HCT116 (cell line): Measurements from ENCODE around the gene BRINP2. TPM values are rescaled to one million over a fixed set of nuclear protein-coding genes. Genes with fewer than 3 reads are reported as not detected.

Source experiments
- ATAC-seq: fragments of 200-7000 bp; cut with Tn5 transposase; 2 replicates; pipeline ENCODE4 v1.9.1; 2020; ENCODE audit warnings: mild to moderate bottlenecking, moderate library complexity
- BruUV-seq: library from RNA; stranded (reverse); fragments of 400-500 nt; replicated peaks from 2 replicates; lab custom pipeline; 2021; lab: Mats Ljungman, UMichigan
- CTCF ChIA-PET: fragments of 300-600 bp; sonication (Branson Sonifier 250); formaldehyde crosslinking; loops from one replicate; lab custom pipeline; 2021; ENCODE audit warnings: antibody characterized with exemption; lab: Charles Lee
- POLR2A ChIA-PET: fragments of 300-600, 350-600 bp; sonication (Branson Sonifier 250); formaldehyde crosslinking; loops from one replicate; lab custom pipeline; 2021; ENCODE audit warnings: antibody characterized with exemption; lab: Charles Lee
- RAD21 ChIA-PET, 2 experiments: fragments of 300-600 bp; sonication (Branson Sonifier 250); formaldehyde crosslinking; loops; one replicate each; lab custom pipeline; 2023; ENCODE audit warnings: low total read pairs in 2 of 2; ENCODE audit not compliant: uncharacterized antibody in 2 of 2, unreplicated experiment in 2 of 2, low non-redundant PET in 1 of 2; lab: Charles Lee
- DNase-seq: peaks from one replicate; pipeline ENCODE4 v3.0.0-alpha.2; 2010; ENCODE audit warnings: low read depth, low spot score
- H2AFZ ChIP-seq: fragments of 200-600 bp; shearing (Covaris generic), sonication (generic); 2 replicates; pipeline ENCODE4 v1.6.1; 2017; ENCODE audit warnings: low read depth, mixed run types, mixed read lengths, antibody characterized with exemption, low read length; ENCODE audit not compliant: poor library complexity, severe bottlenecking
- H3K27ac ChIP-seq: 2 replicates; pipeline ENCODE4 v1.5.1; 2012; ENCODE audit warnings: low read depth, low read length
- H3K27me3 ChIP-seq: fragments of 200-600 bp; sonication (generic); 2 replicates; pipeline ENCODE4 v1.6.1; 2016; ENCODE audit warnings: mixed run types, low read length, mixed read lengths; ENCODE audit not compliant: insufficient read depth
- H3K36me3 ChIP-seq, 2 experiments: fragments of 200-500 bp in 1 of 2; fragments of 200-600 bp in 1 of 2; sonication (Bioruptor generic) in 1 of 2; sonication (generic) in 1 of 2; 2 replicates each; pipeline versions ENCODE4 v1.5.1 to v1.6.1; 2014 to 2016; ENCODE audit warnings: low read length in 2 of 2, inconsistent platforms in 1 of 2, mixed read lengths in 1 of 2, mixed run types in 1 of 2; ENCODE audit not compliant: insufficient read depth in 2 of 2, control insufficient read depth in 1 of 2
- H3K4me1 ChIP-seq, 2 experiments: fragments of 200-600 bp in 1 of 2; sonication (generic) in 1 of 2; 2 replicates each; pipeline versions ENCODE4 v1.5.1 to v1.6.1; 2012 to 2017; ENCODE audit warnings: low read length in 2 of 2, inconsistent platforms in 1 of 2, mild to moderate bottlenecking in 1 of 2, mixed read lengths in 1 of 2, mixed run types in 1 of 2, moderate library complexity in 1 of 2; ENCODE audit not compliant: insufficient read depth in 2 of 2, control insufficient read depth in 1 of 2
- H3K4me2 ChIP-seq: fragments of 200-600 bp; sonication (generic); 2 replicates; pipeline ENCODE4 v1.6.1; 2017; ENCODE audit warnings: mixed run types, low read length, mixed read lengths
- H3K4me3 ChIP-seq, 2 experiments: fragments of 200-600 bp in 1 of 2; sonication (generic) in 1 of 2; replicated peaks in 1 of 2; 2 replicates each; pipeline ENCODE4 v1.5.1; 2011 to 2016; ENCODE audit warnings: low read length in 2 of 2, control low read depth in 1 of 2, low read depth in 1 of 2, mild to moderate bottlenecking in 1 of 2, mixed read lengths in 1 of 2, mixed run types in 1 of 2
- H3K79me2 ChIP-seq: fragments of 200-600 bp; sonication (generic); 2 replicates; pipeline ENCODE4 v1.6.1; 2017; ENCODE audit warnings: mild to moderate bottlenecking, mixed run types, low read length, moderate library complexity, mixed read lengths; ENCODE audit not compliant: insufficient read depth
- H3K9ac ChIP-seq: fragments of 200-600 bp; sonication (generic); 2 replicates; pipeline ENCODE4 v1.6.1; 2016; ENCODE audit warnings: low read length, mixed read lengths
- H3K9me2 ChIP-seq: fragments of 200-600 bp; sonication (generic), shearing (Covaris generic); 2 replicates; pipeline ENCODE4 v1.6.1; 2017; ENCODE audit warnings: mixed run types, mild to moderate bottlenecking, moderate library complexity; ENCODE audit not compliant: insufficient read depth
- H3K9me3 ChIP-seq, 2 experiments: fragments of 200-500 bp in 1 of 2; fragments of 200-600 bp in 1 of 2; sonication (Bioruptor generic) in 1 of 2; sonication (generic) in 1 of 2; 2 replicates each; pipeline ENCODE4 v1.6.1; 2014 to 2017; ENCODE audit warnings: low read length in 2 of 2, mixed read lengths in 2 of 2, inconsistent platforms in 1 of 2, low read depth in 1 of 2, mild to moderate bottlenecking in 1 of 2, mixed run types in 1 of 2, moderate library complexity in 1 of 2; ENCODE audit not compliant: control insufficient read depth in 1 of 2, insufficient read depth in 1 of 2
- H4K20me1 ChIP-seq: fragments of 200-600 bp; sonication (generic), shearing (Covaris generic); 2 replicates; pipeline ENCODE4 v1.6.1; 2017; ENCODE audit warnings: mixed run types, mild to moderate bottlenecking, moderate library complexity; ENCODE audit not compliant: insufficient read depth
- EGR1 ChIP-seq: IDR thresholded peaks from 2 replicates; pipeline ENCODE4 v1.6.1; 2012; ENCODE audit warnings: low read depth
- EZH2phosphoT487 ChIP-seq: fragments of 200-600 bp; IDR thresholded peaks from 2 replicates; pipeline ENCODE4 v1.6.1; 2018; ENCODE audit warnings: antibody characterized with exemption, borderline replicate concordance
- POLR2A ChIP-seq: IDR thresholded peaks from 2 replicates; pipeline ENCODE4 v1.7.0; 2011; ENCODE audit warnings: borderline replicate concordance; ENCODE audit not compliant: insufficient read depth, insufficient read length; ENCODE audit errors: extremely low read depth
- POLR2AphosphoS5 ChIP-seq: IDR thresholded peaks from 2 replicates; pipeline ENCODE4 v1.6.1; 2011; ENCODE audit warnings: mild to moderate bottlenecking, low read depth, low read length, moderate library complexity
- RAD21 ChIP-seq: IDR thresholded peaks from 2 replicates; pipeline ENCODE4 v1.6.1; 2012; ENCODE audit warnings: low read depth, mild to moderate bottlenecking
- SRF ChIP-seq: IDR thresholded peaks from 2 replicates; pipeline ENCODE4 v1.6.1; 2012; ENCODE audit warnings: low read depth
- TCF7L2 ChIP-seq: IDR thresholded peaks from 2 replicates; pipeline ENCODE4 v1.7.0; 2011; ENCODE audit warnings: borderline replicate concordance, inconsistent platforms; ENCODE audit not compliant: insufficient read depth, insufficient read length; ENCODE audit errors: extremely low read depth
- YY1 ChIP-seq: IDR thresholded peaks from 2 replicates; pipeline ENCODE4 v1.6.1; 2011; ENCODE audit warnings: low read length, low read depth, moderate library complexity, mild to moderate bottlenecking; ENCODE audit not compliant: insufficient replicate concordance; ENCODE audit errors: extremely low read depth
- ZNF274 ChIP-seq: fragments of 200-500 bp; sonication (Bioruptor generic); IDR thresholded peaks from 2 replicates; pipeline ENCODE4 v1.6.1; 2014; ENCODE audit warnings: mild to moderate bottlenecking, low read depth, low read length, inconsistent platforms
- intact Hi-C: fragments of 100-400 bp; cut with micrococcal nuclease; formaldehyde crosslinking; loops from 2 replicates; pipeline ENCODE4 v1.10.0; 2022
- total RNA-seq: library from RNA; stranded (reverse); gene quantifications from one replicate; pipeline ENCODE4 v1.2.1, GENCODE V29; 2021; ENCODE audit not compliant: unreplicated experiment
- TF ChIP-seq, protein P1 (sequence below): IDR thresholded peaks from 2 replicates; pipeline ENCODE4 v1.6.1; 2012
- TF ChIP-seq, protein P2 (sequence below): IDR thresholded peaks from 2 replicates; pipeline ENCODE4 v1.6.1; 2011; ENCODE audit warnings: mild to moderate bottlenecking, low read length, moderate library complexity; ENCODE audit not compliant: insufficient replicate concordance; ENCODE audit errors: extremely low read depth
- TF ChIP-seq, protein P3 (sequence below), 3 experiments: fragments of 200-600 bp in 1 of 3; sonication (generic) in 1 of 3; IDR thresholded peaks in 2 of 3; conservative IDR thresholded peaks in 1 of 3; 2 replicates each; pipeline ENCODE4 v1.5.1; 2012 to 2017; ENCODE audit warnings: low read depth in 2 of 3, low read length in 2 of 3, antibody characterized with exemption in 1 of 3, borderline replicate concordance in 1 of 3, control low read depth in 1 of 3, mild to moderate bottlenecking in 1 of 3, mixed read lengths in 1 of 3, mixed run types in 1 of 3, moderate library complexity in 1 of 3; ENCODE audit not compliant: insufficient read depth in 1 of 3

Gene BRINP2
- total RNA-seq, 1 experiment from 2014 or later: not detected

DNA sequence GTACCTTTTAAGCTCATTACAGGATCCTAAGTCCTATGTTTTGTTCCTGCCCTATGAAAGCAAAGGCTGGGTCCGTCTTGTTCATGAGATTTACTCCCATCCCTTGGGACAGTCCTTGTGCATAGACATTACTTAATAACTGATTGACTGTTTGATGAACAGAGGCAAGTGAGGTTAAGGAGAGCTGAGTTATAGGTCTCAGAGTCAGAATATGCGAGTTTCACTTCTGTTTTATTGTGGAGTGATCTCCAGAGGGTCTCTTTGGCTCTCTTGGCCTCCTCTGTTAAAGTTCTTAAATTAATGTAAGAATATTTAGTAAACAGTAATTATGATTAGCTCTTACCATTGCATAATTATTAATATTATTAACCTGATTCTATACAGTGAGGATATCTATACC, 52.6 kb downstream of the BRINP2 start:
- Histone ChIP-seq H3K9me3 (no peaks in the 10 kb centered on the region), H3K79me2 (no peaks in the 10 kb centered on the region), H3K9me2 (no peaks in the 10 kb centered on the region), H2AFZ (no peak overlapping the region), H3K36me3 (no peaks in the 10 kb centered on the region), H3K4me3 (no peak overlapping the region), H4K20me1 (no peaks in the 10 kb centered on the region), H3K4me2 (no peak overlapping the region), H3K27ac (no peak overlapping the region), H3K4me1 (no peaks in the 10 kb centered on the region), H3K27me3 (no peaks in the 10 kb centered on the region; the same call in none of the 2 replicates), H3K9ac (no peak overlapping the region)
- BruUV-seq: no TSS peak
- POLR2A ChIA-PET: no interaction called here
- RAD21 ChIA-PET: no interaction called here
- DNase-seq (no peak), ATAC-seq (no peak)
- TF ChIP-seq, protein P1, sequence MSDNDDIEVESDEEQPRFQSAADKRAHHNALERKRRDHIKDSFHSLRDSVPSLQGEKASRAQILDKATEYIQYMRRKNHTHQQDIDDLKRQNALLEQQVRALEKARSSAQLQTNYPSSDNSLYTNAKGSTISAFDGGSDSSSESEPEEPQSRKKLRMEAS: no peak
- intact Hi-C loops: no loop called here
- CTCF ChIA-PET: no interaction called here

DNA sequence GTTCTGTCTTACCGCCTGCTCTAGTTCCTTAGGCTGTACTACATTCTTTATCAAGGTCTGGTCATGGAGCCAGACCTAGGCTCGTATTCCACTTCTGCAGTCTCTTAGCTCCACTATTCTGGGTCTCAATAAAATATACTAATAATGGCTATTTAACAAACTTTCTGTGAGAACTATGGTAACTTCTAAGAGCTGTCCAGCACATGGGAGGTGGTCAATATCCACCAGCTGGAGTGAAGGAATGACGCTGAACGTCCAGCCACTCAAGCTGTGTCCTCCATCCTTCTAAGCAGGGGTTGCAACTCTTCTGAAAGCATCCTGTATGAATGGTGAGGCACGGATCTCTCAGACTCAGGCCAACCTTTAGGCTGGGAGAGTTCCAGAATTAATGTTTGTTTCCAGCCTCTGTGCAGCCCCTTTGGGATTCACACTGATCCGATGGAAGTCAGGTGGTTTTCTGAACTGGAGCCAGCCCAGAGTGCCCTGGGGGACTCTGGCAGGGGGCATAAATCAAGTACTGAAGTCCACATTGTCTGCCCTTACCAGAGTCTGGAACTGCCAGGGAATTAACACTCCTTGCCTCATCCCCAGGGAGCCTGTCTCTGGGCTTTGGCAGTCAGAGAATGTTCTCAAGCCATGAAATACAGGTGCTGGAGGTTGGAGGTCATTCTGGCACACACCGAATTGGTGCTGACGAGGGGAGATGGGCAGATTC, 57.4 kb downstream of the BRINP2 start:
- ChIA-PET POLR2A (no interaction called here), RAD21 (no interaction called here), CTCF (no interaction called here)
- no peak overlapping the region for H3K4me2 ChIP-seq
- intact Hi-C loops: no loop called here
- H2AFZ ChIP-seq: no peak overlapping the region
- no peaks in the 10 kb centered on the region for H4K20me1 ChIP-seq
- H3K9ac ChIP-seq: no peak overlapping the region
- no peaks in the 10 kb centered on the region for H3K9me2 ChIP-seq
- no peak overlapping the region for H3K27ac ChIP-seq
- DNase-seq (no peak), ATAC-seq (no peak)
- TF ChIP-seq SRF (no peak), POLR2AphosphoS5 (no peak), POLR2A (no peak), TCF7L2 (no peak), EZH2phosphoT487 (no peak), RAD21 (no peak), YY1 (no peak), ZNF274 (no peak), EGR1 (no peak)
- TF ChIP-seq, protein P2, sequence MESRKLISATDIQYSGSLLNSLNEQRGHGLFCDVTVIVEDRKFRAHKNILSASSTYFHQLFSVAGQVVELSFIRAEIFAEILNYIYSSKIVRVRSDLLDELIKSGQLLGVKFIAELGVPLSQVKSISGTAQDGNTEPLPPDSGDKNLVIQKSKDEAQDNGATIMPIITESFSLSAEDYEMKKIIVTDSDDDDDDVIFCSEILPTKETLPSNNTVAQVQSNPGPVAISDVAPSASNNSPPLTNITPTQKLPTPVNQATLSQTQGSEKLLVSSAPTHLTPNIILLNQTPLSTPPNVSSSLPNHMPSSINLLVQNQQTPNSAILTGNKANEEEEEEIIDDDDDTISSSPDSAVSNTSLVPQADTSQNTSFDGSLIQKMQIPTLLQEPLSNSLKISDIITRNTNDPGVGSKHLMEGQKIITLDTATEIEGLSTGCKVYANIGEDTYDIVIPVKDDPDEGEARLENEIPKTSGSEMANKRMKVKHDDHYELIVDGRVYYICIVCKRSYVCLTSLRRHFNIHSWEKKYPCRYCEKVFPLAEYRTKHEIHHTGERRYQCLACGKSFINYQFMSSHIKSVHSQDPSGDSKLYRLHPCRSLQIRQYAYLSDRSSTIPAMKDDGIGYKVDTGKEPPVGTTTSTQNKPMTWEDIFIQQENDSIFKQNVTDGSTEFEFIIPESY: no peak
- TF ChIP-seq, protein P3, sequence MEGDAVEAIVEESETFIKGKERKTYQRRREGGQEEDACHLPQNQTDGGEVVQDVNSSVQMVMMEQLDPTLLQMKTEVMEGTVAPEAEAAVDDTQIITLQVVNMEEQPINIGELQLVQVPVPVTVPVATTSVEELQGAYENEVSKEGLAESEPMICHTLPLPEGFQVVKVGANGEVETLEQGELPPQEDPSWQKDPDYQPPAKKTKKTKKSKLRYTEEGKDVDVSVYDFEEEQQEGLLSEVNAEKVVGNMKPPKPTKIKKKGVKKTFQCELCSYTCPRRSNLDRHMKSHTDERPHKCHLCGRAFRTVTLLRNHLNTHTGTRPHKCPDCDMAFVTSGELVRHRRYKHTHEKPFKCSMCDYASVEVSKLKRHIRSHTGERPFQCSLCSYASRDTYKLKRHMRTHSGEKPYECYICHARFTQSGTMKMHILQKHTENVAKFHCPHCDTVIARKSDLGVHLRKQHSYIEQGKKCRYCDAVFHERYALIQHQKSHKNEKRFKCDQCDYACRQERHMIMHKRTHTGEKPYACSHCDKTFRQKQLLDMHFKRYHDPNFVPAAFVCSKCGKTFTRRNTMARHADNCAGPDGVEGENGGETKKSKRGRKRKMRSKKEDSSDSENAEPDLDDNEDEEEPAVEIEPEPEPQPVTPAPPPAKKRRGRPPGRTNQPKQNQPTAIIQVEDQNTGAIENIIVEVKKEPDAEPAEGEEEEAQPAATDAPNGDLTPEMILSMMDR (IDR thresholded peaks at IDR 0.05 in 2 of 3, conservative IDR thresholded peaks at IDR 0.05 in 1 of 3; ENCODE audit: borderline replicate concordance in 1 of 3, insufficient read depth in 1 of 3, low read depth in 2 of 3, low read length in 2 of 3): no peak
- no peaks in the 10 kb centered on the region; the same call in 1 of the 2 replicates for H3K27me3 ChIP-seq
- BruUV-seq: no TSS peak
- H3K36me3 ChIP-seq: no peaks in the 10 kb centered on the region
- H3K9me3 ChIP-seq: no peaks in the 10 kb centered on the region
- no peak overlapping the region for H3K4me3 ChIP-seq
- no peaks in the 10 kb centered on the region for H3K4me1 ChIP-seq
- no peaks in the 10 kb centered on the region for H3K79me2 ChIP-seq
